ENCODE results near the gene STX2.
"Not testable (repeated sequence)": the region's sequence is repeated elsewhere in the genome, so short reads cannot be mapped to it uniquely, and the experiment has no call there.

Gene STX2

DNA sequence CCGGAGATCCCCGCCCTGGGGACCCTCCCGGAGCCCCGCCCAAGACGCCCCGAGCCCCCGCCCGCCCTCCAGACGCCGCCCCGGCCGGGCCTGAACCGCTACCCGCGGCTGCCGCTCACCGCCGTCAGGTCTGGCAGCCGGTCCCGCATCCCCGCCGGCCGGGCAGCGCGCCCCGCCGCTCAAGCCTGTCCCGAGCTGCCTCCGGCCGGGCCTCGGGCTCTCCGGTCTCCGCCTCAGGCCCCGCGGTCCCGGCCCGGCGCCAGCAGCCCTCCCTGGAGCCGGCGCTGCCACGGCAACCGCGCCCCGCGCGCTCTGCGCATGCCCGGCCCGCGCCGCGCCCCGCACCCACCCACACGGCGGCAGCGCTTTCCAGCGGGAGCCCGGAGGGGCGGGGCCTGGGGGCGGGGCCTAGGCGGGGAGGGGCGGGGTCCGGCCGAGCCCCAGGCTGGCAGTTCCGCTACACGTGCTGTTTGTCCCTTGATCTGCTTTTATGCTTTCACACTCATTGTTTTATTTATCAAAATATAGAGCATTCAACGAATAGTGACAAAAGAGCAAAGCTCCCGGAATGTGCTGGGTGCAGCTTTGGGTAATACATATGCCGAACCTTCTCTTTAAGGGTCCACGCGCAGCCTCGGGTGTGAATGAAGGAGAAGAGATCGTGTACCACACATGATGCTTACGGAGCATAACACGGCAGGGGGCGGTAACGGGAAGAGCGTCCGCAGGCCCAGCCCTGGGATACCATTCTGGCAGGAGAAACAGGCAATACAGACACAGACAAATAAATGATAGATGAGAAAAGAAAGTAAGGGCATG is at the start of gene STX2:
TSS of gene STX2 (minus strand) at position 300 of the 819 bp plus-strand sequence. CDS start at position 149, 151 bp downstream.
- DNase-seq, result peak; percentile 52

DNA sequence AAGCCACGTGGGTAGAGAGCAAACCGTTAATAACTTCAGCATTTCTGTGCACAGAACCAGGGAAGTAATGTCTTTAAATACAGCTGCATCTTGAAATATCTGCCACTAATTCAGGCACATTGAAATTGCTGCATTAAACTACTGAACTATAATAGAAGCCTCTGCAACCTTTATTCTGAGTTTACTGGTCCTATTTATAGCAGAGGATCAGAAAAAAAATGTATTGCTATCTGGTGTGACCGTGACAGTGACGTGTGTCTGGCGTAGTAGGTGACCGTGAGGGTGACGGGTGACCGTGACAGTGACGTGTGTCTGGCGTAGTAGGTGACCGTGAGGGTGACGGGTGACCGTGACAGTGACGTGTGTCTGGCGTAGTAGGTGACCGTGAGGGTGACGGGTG is 48.1 kb upstream of the STX2 start:
- DNase-seq, result not testable (repeated sequence)

DNA sequence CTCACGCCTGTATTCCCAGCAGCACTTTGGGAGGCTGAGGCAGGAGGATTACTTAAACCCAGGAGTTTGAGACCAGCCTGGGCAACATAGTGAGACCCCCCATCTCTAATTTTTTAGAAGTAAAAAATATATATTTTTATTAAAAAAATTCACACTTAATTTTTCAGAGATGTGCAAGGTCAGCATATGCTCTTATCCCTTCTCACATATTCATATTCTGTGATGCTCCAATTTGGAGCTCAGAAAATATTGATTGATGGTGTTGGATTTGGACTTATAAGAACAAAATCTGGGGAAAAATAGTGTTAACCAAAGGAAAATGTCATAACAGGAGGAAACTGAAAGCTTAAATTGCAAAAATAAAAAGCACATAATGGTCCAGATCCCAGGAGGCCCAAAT is 42.5 kb upstream of the STX2 start:
- no peak for DNase-seq

DNA sequence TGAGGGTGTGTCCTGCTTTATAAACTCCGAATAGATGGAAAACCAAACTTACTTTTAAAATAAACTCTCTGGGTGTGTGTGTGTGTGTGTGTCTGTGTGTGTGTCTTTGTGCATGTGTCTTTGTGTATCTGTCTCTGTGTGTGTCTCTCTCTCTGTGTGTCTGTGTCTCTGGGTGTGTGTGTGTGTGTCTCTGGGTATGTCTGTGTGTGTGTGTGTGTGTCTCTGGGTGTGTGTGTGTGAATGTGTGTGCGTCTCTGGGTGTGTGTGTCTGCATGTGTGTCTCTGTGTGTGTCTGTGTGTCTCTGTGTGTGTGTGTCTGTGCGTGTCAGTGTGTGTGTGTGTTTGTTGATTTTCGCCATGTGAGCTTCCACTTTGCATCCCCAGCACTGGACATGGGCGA is 42.0 kb upstream of the STX2 start:
- DNase-seq, result no peak

DNA sequence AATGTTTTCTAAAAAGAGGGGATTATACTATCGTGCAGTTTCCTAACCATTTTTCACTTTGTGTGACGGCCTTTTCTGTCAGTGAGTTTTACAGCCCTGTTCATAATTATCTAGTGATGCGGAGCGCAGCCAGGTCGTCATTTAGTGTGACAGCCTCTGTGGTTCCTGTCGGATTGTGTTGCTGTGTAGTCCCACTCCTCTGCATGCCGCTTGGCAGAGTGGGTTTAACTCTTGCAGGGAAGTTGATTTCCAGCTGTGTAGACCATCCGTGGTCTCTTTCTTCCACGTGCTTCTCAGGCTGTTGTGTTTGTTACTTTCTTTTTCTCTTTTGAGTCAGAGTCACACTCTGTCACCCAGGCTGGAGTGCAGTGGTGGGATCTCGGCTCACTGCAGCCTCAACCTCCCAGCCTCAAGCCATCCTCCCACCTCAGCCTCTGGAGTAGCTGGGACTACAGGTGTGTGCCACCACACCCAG is 41.4 kb upstream of the STX2 start:
- DNase-seq, result no peak

DNA sequence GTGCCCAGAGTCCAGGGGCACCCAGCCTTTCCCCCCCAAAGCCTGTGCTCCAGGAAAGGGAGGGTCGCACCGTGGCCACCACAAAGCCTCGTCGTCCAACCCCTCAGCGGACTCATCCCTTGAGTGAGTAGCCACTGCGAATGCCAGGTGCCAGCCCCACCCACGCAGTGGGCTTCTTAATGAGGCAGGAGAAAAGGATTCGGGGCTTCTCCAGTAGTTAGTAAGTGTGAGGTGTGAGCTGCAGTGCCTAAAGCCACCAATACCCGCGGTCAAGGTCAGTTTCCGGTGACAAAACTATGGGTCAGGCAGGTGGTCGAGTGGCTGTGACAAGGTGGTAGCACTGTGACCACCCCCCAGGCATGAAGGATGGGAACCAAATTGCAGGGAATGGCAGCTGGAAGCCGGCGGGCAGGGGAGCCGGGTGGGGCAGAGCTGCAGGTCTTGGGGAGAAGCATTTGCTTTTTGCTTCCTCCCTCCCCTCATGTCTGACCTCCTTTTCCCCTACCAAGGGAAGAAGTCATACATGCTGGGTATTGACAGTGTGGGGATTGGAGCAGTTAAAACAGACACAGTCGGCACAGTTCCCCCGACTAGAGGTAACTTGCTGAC is 40.8 kb upstream of the STX2 start:
- DNase-seq, result no peak

DNA sequence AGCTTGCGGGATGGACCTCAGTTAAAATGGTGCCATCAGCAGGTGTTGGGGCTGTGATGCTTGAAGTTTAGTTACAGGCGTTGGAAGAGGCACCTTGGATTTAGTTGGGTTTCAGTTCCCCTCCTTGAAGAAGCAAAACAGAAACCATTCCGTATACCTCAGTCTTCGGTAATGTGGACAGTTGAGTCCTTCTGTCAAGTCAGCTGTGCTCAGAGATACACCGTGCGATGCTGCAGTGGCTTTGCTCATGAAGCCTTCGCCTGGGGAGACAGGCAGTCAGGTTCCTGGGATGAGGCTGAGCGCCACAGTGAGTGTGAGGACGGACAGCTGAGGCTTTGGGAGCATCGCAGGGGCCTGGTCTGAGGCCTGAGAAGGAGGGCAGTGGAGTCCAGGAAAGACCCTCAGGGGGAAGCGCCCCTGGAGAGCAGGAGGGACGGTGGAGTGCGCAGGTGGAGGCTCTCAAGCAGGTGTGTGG is 40.2 kb upstream of the STX2 start:
- no peak for DNase-seq

DNA sequence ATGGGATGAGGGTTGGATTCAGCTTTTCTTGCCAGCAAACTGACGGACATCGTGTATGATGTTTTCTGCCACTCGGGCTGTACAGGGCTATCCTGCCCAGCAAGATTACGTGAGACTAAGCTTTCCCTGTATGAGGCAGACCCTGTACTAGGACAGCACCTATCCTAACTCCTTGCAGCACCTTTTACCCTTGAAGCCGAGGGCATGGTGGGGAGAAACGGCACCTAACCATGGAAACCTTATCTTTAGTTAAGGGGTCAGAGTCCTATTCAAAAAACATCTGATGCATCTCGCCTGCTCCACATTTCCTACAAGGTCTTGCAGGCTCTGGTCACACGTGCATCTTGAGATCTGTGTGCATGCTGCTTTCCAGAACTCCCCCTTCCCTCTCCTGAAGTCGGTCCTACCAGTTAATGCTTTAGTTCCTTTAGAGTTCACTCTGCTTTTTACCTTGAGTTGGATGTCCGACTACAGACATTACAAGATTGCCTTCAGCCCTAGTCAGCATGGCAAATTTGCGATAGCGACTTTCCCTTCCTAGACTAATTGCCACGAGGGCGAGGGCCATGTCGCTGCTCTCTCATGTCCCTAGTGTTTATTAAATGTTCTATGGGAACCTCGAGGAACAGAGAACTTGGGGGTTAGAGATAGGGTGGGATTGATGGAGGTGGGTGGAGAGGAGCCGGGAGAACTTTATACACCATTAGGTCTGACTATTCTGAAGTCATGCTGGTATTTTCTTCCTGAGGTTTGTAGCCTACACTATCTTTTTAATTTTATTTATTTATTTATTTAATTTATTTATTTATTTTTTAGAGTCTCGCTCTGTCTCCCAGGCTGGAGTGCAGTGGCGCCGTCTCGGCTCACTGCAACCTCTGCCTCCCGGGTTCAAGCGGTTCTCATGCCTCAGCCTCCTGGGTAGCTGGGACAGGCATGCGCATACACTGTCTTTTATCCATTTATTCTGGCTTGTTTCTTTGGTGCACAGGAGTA is 39.4 kb upstream of the STX2 start:
- no peak for DNase-seq

DNA sequence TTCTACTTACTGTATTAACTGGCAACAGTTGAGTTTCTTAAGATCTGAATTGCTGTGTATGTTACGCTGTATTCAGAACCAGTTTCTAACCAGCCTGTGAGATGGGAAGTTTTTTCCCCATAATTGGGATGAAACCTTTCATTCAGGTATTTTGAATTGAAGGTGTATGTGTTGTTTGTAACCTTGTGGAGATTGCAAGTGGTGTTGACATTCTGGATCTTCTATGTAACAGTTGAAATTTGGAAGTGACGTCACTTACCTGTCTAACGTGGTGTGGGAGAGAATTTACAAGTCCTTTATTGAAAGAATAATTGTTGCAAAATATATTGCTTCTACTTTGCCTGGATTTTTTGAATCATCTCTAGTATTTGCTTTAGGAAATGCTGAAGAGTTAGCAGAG is 38.3 kb upstream of the STX2 start:
- no peak for DNase-seq

DNA sequence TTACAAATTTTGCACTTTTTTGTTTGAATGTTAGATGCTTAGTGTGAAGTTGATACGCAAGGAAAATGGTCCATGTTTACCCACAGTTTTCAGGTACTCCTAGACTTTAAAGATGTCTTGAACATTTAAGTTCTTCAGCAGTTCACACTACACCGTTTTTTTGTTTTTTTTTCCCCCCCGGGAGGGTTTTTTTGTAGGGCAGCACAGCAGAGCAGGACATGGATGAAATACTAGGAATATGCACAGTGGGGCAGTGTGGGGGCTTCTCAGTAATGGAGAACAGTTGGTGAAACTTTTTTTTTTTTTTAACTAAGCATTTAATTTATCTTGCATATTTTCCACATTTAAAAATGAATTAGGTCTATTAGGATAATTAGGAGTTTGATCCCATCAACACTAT is 37.7 kb upstream of the STX2 start:
- DNase-seq, result no peak

DNA sequence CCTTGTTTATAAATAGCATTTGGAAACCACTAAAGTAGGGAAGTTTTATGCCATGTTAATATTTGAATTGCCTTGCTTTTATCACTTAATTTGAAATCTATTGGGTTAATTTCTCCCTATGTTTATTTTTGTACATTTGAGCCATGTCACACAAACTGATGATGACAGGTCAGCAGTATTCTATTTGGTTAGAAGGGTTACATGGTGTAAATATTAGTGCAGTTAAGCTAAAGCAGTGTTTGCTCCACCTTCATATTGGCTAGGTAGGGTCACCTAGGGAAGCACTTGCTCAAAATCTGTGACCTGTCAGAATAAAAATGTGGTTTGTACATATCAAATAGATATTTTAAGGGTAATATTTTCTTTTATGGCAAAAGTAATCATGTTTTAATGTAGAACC is 37.2 kb upstream of the STX2 start:
- no peak for DNase-seq

DNA sequence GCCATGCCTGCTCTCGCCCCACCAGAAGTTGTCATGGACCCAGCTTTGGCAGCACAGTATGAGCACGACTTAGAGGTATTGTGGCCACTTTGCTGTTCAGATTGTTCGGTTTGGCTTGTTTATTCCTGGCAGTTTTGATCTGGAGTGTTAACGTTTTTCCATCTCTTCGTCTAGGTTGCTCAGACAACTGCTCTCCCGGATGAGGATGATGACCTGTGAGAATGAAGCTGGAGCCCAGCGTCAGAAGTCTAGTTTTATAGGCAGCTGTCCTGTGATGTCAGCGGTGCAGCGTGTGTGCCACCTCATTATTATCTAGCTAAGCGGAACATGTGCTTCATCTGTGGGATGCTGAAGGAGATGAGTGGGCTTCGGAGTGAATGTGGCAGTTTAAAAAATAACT is 36.7 kb upstream of the STX2 start:
- DNase-seq, result not testable (repeated sequence)

DNA sequence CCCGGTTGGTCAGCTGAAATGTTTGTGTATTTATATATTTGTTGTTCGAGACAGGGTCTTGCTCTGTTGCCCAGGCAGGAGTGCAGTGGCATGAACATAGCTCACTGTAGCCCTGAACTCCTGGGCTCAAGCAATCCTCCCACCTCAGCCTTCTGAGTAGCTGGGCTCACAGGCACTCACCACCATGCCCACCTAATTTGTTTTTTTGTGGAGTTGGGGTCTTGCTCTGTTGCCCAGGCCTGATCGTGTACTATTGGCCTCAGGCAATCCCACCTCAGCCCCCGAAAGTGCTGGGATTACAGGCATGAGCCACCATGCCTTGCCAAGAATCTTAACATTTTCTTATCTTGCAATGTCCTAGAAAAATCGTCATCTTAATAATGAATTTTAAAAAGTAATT is 36.1 kb upstream of the STX2 start:
- no peak for DNase-seq

DNA sequence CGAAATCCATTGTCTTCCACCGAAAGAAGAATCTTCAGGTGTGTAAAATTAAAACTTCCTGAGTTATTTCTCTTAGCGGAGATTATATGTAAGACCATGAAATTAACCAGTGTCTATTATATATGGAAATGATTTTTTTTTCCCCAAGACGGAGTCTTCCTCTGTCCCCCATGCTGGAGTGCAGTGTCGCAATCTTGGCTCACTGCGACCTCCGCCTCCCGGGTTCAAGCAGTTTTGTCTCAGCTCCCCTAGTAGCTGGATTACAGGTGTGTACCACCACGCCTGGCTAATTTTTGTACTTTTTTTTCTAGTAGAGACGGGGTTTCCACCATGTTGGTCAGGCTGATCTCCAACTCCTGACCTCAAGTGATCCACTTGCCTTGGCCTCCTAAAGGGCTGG is 35.6 kb upstream of the STX2 start:
- no peak for DNase-seq

DNA sequence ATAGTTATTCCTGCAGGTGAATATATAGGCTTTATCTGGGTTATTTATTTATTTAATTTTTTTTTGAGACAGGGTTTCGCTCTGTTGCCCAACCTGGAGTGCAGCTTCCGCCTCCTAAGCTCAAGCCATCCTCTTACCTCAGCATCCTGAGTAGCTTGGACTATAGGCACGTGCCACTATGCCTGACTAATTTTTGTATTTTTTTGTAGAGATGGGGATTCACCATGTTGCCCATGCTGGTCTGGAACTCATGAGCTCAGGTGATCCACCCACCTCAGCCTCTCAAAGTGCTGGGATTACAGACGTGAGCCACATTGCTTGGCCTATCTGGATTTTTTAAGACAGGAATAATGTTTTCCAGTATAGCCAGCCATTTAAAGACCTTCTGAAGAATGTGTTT is 34.8 kb upstream of the STX2 start:
- DNase-seq, result no peak

DNA sequence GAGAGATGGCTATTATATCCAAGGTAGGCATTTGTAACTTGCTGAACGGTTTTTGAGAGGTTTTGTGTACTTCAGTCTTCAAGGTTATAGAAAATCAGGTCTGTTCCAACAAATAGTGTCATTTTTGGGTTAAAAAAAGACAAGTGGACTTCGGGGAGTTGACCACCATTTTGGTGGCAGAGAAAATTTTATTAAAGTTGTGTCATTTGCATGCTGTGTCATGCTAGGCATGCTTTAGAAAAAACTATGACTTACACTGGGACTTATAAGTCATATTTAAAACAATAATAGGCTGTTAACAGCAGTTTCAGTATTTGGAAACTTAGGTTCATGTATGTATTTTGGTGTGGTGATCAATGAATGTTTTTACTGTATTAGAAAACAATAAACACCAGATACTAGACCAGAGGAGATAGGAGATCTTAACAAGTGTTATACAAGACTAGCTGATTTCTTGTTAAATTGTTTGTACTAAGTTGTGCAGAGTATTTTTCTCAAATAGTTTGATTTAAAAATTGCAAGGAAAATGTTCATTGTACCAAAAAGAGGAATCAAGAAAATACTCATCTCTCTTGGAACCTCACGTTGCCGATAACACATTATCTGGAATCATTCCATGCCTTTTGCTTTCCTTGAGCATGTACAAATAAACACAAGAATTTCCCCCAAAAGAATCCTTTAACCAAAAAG is 34.2 kb upstream of the STX2 start:
- DNase-seq, result no peak

DNA sequence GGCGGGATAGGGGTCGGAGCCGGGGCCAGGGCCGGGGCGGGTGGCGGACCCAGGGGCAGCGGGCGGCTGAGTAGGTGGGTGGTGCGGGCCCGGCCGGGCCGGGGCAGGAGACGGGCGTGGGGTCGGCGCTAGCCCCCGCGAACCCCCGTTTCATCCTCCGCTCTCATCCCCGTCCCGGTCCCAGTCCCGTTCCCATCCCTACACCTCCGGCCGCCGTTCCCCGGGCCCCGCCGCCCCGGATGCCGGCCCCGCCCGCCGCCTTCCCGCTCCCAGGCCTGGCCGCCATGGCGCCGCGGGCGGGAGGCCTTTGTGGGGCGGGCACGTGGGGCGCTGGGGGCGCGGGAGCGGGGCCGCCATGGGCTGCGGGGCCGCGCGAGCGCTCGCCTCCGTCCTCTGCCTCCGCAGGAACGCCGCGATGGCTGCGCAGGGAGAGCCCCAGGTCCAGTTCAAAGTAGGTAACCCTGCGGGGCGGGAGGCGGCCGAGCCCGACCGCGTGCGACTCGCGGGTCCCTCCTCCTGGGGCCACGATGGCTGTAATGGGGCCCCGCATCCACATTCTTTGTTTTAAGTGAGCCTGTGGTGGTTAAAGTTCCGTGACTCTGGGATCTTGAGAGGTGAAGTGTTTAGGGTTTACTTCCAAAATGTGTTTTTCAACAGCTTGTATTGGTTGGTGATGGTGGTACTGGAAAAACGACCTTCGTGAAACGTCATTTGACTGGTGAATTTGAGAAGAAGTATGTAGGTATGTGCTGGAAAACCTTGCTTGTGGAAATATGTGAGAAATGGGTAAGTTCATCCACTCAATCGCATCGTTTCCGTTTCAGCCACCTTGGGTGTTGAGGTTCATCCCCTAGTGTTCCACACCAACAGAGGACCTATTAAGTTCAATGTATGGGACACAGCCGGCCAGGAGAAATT is 33.4 kb upstream of the STX2 start:
- no peak for DNase-seq

DNA sequence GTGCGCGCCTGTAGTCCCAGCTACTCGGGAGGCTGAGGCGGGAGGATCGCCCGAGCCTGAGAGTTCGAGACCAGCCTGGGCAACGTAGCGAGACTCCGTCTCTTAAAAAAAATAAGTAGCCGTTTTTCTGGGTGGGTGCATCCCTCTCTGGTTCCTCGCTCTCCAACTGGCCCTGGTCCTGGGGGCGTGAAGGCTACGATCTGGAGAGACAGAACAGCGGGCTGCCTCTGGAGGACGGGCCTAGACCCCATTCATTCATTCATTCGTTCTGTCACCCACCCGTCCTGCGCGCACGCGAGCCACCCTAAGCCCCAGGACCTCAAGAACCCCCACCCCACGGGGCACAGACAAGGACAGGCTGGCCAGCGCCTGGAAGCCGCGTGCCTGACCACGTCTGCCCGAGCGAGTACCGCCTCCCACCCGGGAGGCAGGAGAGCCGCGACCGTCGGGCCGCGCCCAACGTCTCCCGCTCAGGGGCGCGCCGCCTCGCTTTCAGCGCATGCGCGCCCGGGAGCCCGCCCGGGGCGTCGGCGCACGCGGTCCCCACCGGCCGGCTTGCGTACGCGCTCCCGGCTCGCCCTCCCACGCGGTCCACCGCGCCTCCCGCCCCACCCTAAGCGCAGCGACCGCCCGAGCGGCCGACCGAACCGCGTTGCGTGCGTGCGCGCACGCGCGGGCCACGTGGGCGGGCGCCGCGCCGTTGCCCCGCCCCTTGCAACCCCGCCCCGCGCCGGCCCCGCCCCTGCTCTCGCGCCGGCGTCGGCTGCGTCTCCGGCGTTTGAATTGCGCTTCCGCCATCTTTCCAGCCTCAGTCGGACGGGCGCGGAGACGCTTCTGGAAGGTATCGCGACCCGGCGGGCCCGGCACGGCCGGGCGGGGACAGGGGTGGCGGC is 32.5 kb upstream of the STX2 start, which contains the start of gene RAN:
TSS of gene RAN (plus strand) at position 781 of the 893 bp plus-strand sequence. CDS start 528 bp downstream, outside the sequence.
- peak; percentile 67 for DNase-seq

DNA sequence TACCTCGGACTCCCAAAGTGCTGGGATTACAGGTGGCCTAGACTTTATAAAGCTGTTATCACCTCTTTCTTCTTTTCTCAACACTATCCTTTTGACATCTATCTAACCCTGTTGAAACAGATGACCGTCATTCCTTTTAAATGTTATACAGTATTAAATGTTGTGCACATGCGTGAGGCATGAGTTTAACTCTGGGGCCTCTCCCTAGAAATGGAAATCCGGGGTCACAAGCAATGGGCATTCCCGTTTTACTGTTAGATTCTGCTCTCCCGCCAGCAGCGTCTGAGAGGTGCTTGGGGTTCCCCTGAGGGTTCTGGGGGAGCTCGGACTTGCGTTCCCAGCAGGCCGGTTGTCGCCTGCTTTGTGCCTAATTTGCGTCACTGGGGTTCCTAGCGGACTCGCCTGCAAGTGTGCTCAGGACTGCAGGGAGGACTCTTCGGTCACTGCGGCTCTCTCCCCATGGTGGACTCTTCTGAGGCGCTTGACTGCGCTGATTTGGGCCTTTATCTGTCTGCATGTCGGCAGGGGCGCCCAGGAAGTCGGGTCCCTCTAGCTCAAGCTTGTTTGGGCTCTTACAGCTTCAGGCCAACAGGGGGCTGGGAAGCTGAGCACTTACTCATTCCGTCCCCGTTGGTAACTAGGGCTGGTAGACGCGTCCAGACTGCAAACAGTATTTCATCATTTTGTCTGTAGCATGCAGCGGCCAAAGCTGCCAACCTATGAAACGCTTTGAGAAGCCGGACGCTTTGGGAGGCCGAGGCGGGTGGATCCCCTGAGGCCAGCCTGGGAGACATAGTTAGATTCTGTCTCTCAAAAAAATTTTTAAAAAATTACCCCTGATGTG is 31.6 kb upstream of the STX2 start:
- no peak for DNase-seq
